ENCODE measurements around the gene MRPS10.

MRPS10 gene

DNA sequence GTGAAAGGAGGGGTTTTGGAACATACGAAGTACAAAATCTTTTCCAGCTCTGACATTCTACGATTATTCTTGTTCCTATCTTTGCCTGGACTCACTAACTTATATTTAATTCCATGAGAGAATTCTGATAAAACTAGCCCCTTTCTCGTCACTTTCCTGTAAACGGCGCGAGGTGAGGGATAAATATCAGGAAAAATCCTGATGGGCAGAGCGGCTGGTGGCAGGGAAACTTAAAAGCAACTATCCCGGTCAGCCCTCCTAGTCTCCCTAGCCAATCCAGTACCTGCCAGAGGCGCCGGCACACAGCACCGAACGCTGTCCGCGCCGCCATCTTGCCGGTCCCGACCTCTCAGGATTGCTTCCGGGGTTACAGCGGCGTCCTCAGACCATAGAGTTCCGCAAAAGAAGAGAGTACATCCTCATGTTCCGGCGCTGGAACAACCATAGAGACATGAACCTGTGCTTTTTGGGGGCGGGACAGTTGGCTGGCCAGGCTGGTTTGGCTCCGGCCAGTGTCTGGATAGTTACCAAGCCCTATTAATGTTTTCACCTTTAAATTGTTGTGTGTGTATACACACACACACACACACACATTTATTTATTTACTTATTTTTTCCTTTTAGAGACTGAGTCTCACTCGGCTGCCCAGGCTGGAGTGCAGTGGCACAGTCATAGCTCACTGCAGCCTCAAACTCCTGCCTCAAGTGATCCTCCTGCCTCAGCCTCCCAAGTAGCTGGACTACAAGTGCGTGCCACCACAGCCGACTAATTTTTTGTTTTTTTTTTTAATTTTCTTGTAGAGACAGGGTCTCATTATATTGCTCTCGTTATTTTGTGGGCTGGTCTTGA is at the start of gene MRPS10:
Gene MRPS10 (minus strand): TSS at position 343 of the 849 bp plus-strand sequence. CDS start 12 bp downstream, at position 331.
- peak; percentile 76 to 89 for DNase-seq (ENCODE audit: low read depth in 1 of 2, low spot score in 1 of 2)

DNA sequence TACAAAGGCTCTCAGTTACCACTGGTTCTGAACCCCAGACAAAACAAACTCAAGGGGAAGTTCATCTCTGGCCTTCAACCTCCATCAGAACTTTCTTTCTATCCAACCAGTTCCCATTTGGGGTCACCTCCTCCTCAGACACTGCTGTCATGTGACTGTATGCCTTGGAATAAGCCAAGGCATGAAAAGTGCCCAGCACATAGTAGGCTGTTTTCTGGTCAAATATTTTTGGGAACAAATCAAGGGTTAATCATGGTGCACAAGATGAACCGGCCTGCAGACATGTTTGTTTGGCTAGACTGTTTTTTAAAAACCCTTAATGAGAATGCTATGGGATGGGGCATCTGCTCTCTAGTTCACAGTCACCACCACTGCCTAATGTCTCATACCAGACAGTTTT is 48.9 kb upstream of the MRPS10 start:
- DNase-seq (ENCODE audit: low read depth in 1 of 2, low spot score in 1 of 2) = no peak

DNA sequence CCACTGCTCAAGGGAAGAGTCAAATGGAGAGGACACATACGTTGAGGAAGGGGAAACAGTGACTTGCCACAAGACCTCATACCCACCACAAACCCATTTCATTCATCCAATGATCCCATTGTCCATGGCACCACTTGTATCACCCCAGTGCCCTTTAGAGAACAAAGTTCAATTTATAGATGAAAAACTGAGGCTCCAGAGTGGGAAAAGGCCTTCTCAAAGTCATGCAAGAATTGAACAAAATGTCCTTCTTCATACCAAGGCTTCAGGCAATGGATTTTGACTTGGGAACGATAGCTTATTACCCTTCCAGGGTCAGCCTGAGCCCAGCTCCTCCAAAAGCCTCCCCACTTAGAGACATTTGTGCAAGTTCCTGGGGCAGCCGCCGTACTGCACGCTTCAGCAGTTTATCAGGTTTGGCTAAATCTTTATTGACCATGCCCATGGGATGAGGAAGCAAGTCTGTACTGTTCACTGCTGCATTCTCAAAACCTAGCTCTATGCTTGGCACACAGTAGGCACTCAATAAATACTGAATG is 47.3 kb upstream of the MRPS10 start:
- no peak for DNase-seq (ENCODE audit: low read depth in 1 of 2, low spot score in 1 of 2)

DNA sequence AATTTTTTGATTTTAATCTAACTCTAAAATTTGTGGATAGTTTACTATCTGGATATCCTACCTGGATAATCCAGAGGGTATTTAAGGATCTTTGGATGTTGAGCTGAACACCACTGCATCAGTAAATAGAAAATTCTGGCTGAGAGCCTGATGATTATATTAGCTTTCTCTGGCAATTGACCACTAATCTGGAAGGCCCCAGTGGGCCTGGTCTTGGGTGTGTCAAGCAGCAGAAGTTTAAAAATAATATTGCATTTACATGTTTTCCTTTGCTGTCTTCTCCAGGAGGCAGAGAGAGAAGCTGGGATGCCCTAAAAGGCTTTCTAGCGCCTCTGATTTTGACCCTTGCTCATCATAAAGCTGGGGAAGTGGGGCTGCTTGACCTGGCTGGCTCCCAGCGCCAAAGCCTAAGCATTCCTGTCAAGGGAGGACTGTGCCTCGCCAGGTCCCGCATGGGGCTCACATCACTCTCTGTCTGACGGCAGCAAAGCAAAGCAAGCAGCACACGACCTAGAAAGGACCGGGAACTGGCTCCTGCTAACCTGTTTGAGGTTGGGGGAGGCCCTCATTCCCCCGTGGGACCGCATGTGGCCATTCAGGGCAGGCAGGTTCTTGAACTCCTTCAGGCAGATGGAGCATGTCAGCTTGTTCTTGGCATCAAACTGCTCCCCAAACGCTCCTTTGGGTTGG is 46.6 kb upstream of the MRPS10 start:
- DNase-seq (ENCODE audit: low read depth in 1 of 2, low spot score in 1 of 2) = no peak

DNA sequence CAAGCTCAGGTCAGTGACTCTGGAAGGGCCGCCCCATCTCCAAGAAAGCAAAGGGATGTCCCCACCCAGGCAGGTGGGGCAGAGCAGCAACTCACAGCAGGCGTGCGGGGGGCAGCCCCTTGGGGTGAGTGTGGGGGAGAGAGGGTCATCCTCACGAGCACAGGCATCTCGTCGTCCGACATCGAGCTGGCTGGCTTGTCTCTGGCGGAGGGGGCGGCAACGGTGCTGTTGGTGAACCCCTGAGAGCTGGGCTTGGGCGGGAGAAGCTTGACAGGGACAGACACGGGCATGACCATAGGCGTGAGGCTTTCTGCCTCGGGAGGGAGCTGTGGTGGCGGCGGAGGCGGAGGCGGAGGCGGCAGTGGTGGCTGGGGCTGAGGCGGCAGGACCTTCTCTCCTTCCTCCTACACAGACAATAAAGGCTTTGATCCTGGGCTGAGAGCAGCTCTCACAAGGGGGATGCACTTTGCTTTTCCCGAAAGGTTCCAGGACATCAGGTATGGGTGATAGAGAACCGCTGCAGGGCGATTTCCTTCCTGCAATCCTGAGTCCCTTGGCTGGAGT is 45.6 kb upstream of the MRPS10 start:
- DNase-seq (ENCODE audit: low read depth in 1 of 2, low spot score in 1 of 2) = no peak

DNA sequence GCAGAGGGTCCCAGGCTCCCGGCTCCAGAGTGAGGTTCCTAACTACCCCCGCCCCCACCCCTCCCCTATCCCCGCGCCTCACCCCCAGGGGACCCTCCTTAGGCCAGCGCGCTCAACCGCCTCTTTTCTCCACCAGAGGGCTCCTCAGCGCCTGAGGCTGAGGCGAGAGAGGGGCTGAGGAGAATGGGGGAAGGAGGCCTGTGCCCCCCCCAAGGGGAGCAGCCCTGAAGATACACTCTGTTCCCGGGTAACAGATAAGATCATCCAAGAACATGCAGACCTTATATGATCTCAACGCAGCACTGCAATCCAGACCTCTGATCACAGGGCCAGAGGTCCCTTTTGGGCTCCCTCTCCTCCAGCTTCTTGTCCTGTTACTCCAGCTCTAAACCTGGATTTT is 43.3 kb upstream of the MRPS10 start:
- DNase-seq (ENCODE audit: low read depth in 1 of 2, low spot score in 1 of 2) = peak; percentile 21 to 27

DNA sequence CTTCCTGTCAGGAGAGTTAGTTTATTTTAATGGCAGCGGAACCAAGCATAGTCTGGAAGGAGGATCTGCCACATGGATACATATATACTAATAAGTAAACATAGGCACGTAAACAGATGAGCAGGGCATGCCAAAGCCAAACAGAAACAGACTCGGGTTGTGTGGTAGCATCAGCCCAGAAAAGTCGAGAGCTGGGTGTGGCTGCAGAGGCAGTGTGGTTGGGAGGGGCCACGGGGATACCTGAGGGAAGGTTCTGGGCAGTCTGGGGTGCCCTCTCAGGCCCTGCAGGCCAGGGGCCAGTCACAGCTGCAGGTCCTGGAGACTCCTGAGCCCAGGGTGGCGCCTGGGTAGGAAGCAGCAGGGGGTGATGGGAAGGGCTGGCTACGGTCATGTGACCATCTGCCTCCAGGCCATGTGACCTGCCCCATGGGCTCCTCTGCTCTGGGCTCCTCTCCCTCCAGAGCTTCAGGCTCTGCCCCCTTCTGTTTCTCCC is 42.8 kb upstream of the MRPS10 start:
- DNase-seq (ENCODE audit: low read depth in 1 of 2, low spot score in 1 of 2) = no peak

DNA sequence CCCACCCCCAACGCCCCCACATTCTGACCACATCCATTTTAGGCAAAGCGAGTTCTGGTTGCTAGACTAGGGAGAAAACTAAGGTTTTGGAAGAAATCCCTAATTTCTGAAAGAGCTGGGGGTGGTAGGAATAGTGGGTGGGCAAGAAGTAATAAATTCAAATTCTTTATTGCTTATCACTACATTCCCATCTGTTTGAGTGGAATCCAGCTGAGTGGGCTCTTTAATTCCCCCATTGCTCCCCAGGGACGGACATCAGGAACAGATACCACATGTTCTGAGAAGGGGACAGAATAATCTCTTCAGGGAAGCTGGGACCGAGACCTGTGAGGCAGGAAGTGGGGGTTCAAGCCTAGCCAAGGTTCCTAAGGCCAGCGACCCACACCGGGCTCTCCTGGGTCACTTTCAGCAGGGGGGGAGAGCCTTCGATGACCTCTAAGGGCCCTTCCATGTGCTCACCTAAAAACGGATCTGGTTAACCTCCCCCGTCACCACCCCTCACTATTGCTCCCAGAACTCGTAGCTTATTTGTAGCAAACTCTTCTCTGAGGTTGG is 42.3 kb upstream of the MRPS10 start:
- no peak for DNase-seq (ENCODE audit: low read depth in 1 of 2, low spot score in 1 of 2)

DNA sequence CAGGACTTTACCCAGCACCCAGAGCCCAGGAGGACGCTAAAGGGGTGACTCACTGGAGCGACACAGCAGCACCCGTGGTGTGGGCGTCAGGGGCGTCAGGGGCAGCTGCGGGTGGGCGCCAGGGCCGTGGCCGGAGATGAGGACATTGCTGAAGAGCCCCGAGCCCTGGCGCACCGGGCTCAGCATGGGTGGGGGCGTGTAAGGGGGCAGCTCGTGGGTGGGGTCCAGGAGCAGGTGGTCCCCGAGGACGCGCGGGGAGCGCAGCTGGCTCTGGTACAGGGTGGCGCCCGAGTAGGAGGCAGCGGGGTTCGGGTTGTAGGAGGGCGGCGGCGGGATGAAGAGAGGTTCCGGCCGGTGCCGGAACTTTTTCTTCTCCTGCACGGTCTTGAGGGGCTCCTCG is 41.6 kb upstream of the MRPS10 start:
- DNase-seq (ENCODE audit: low read depth in 1 of 2, low spot score in 1 of 2) = no peak

DNA sequence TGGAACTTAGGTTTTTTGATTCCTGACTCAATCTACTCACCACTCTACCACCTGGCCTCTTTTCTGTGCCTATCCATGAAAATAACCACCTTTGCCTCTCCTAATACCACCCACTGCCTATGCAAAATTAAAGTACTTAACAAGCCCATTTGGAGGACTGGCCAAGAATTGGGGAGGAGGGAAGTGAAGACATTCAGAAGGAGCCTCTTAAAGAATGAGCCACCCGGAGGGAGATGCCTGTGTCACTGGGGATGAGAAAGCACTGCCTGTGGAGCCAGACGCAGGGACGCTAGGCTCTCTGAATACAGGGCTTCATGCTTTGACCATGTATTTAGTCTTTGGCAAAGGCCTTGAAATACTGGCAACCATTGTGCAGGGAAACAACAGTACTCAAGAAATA is 40.0 kb upstream of the MRPS10 start:
- no peak for DNase-seq (ENCODE audit: low read depth in 1 of 2, low spot score in 1 of 2)

DNA sequence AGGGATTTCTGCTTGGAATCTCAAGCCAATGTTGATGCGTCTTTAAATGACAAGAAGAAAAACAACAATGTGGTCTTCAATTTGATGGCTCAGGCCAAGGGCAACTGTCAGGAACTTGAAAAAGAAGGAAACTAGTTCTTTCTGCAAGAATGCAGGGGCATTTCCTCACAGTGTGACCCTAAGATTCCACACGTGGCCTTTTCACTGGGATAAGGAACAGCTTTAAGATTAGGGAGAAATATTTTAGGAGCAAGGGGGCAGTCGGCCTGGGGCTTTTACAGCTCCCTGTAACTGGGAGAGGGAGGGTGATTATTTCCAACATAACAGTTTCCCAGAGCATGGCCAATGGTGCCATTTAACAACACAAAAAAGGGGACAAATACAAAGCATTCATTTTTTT is 39.4 kb upstream of the MRPS10 start:
- no peak for DNase-seq (ENCODE audit: low read depth in 1 of 2, low spot score in 1 of 2)

DNA sequence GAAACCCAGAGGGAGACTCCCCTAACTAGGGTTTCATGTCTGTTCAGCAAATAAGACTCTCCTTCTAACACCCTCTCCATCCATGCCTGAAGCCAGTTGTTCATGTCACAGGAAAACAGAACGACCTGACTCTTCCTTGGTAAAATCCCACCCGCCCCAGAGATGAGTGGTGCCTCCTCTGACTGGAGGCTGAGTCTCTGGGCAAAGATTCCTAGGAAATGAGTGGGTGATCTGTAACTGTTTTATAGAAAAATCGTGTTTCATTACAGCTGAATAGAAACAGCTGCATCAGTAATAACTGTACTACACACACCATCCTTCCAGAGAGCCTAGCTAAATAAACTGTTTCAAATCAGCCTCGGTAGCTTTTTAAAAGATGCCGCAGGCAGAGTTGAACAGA is 37.4 kb upstream of the MRPS10 start:
- DNase-seq (ENCODE audit: low read depth in 1 of 2, low spot score in 1 of 2) = no peak

DNA sequence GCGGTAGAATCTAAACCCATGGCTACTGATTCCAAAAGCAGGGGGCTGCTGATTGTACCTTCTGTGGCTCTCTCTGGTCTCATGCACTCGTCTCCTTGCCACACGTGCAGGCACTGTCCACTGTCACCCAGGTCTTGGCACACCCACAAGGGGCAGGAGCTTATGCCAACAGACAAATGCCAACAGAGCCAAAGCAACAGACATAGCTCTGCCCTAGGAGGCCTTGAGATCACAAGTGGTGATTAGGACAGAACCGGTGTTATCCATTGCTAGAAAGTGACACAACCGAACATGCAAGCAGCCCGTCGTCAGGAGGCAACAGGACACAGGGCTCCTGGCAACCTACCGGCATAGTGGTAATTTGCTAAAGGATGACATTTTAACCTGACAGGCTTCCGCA is 36.8 kb upstream of the MRPS10 start:
- no peak for DNase-seq (ENCODE audit: low read depth in 1 of 2, low spot score in 1 of 2)

DNA sequence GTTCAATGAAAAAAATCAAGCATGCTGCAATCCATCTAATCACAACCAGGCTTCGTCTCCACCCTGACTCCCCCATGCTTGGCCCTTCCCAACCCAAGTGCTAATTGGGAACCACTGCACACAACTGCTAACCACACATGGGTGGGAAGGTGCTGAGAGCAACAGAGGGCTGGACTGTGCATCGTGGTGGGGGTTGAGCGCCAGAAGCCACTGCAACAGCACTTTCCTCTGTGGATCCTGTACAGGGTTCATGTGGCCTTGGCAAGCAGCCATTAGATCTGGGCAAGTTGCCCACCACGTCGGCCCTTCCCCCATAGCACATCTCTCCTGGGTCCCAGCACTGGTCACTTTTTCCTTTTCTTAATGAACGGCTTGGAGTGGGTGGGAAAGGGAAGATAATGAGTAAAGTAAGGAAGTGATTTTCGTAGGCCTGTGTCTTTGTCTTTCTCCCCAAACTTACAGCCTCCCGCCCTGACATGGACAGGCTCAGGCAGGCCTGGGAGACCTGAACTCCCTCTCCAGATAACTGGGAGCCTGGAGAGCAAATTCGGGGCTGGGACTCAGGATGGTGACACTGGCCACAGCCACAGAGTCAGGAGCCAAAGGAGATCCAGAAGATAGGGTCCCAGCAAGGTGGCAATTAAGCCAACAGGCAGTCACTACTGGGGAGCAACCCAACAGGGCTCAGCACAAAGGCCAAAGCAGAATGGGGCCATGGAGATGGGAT is 34.4 kb upstream of the MRPS10 start:
- no peak for DNase-seq (ENCODE audit: low read depth in 1 of 2, low spot score in 1 of 2)

DNA sequence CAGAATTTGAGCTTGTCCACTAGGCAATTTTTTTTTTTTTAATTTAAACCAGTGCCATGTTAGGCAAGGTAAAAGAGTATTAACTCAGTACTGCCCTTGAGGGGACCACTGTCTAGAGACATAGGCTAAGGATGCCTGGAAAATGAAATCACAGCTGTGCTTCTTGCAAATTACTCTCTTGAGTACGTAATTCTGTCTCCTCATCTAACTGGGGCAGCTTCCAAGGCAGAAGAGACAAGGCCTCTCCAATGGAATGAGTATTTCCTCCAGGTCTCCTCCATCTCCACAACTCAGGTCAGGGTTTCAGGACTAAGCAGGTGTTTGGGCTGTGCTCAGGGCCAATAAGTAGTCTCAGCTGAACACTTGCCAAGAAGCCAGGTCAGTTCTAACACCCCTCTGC is 33.8 kb upstream of the MRPS10 start:
- no peak for DNase-seq (ENCODE audit: low read depth in 1 of 2, low spot score in 1 of 2)

DNA sequence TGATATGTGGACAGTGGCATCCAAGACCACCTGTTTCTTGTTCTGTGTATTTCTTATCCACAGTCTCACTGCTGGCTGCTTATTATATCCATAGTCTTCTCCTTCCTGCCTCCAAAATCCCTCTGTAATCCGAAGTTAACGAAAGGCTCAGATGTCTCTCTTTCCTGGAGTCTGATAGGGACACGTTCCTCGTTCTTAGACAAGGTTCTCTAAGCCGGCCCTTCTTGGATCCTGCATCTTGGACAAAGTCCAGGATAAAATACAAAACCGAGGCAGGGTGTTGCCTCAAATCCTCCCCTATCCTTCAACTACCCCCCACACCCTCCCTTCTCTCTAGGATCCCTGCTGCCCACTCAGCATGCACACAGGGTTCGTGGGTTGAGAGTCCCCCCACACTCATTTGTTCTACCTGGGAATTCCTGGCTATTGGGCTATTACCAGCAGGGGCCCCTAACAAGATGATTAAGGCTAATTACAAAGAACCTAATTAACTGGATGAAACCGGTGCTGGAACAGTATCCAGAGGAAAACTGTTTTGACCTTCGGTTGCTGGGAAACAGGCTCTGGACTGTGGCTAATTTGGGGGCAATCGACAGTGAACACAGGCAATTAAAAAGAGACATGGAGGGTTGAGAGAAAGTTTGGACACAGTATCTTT is 32.7 kb upstream of the MRPS10 start:
- no peak for DNase-seq (ENCODE audit: low read depth in 1 of 2, low spot score in 1 of 2)

DNA sequence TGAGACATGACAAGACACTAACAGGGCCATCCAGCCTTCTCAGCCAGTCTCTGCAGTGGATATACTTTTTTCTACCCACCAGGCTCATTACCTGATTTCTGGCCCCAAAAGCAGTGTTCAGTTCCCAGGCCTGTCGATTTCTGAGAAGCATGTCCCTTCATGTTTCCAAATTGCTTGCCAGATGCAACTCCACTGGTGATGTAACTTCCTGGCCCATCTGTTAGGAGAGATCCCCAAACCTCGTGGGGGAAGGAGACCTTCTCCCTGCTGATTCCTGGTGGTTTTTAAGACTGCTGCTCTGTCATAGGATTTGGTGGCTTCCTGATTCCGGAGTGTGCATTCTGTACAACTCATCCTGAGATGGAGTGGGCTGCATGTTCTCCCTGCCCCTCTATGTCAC is 31.6 kb upstream of the MRPS10 start:
- no peak for DNase-seq (ENCODE audit: low read depth in 1 of 2, low spot score in 1 of 2)

DNA sequence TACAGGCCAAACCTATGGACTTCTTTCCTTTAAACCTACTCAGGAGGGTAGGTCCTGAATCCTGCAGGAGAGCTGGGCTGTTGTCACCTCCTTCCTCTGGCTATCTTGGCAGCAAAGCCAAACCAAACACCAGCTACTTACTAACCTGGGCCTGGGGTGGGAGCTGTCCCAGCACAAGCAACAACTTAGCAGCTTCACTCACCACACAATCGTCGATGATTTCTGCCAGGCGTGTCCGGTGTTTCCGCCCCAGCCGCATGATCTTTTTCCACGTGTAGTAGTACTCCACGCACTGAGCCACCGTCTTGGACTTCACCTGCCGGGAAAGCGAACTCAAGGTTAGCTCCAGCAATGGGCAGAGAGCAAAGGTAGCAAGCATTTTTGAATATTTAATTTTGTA is 25.4 kb upstream of the MRPS10 start:
- DNase-seq (ENCODE audit: low read depth in 1 of 2, low spot score in 1 of 2) = no peak

DNA sequence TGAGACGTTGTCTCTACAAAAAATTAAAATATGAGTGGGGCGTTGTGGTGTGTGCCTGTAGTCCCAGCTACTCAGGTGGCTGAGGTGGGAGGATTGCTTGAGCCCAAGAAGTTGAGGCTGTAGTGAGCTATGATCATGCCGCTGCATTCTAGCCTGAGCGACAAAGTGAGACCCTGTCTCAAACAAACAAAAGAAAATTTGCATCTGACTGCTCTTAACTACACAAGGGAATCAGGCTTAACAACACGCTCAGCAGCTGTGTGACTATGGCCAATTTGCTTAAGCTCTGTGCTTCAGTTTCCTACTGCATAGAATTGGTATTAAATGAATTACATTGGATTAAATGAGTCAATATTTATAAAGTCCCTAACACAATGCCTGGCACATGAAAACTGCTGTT is 24.3 kb upstream of the MRPS10 start:
- DNase-seq (ENCODE audit: low read depth in 1 of 2, low spot score in 1 of 2) = no peak

DNA sequence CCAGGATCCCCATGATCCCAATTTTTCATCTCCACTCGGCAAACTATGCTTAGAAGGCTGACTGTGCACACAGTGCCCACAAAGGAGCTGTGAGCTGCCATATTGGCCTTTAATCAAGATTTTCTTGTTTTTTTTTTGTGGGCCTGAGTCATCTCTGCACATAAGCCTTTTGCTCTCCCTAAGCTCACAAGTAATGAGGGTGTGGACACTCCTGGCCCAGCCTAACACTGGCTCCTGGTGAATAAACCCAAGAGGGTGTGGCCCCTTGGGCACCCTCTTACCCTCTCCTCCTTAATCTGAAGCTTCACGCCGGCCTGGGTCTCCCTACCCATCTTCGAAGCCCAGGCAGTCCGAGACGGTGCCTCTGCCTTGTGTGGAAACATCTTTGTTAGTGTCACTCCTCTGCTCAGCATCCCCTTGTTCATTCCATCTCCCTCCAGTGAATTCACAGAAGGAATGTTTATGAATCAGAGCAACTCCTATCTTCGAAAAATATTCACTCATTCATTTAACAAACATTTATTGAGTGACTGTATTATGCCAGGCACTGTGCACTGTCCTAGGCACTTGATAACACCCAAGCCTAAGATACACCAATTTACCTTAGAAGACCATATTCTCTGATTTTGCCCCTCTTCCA is 22.2 kb upstream of the MRPS10 start:
- no peak for DNase-seq (ENCODE audit: low read depth in 1 of 2, low spot score in 1 of 2)

Data from activated CD4-positive, alpha-beta T cell treated with anti-CD3 and anti-CD28 coated beads, Interleukin-2, amount 50 U/mL, for 24 hours (primary cell).